Activated CD8-positive, alpha-beta T cell treated with anti-CD3 and anti-CD28 coated beads, Interleukin-2, amount 10 ng/mL, durations not matched to agents 7 days and 5 days (primary cell): ENCODE data around the gene ZBTB6. TPM values are rescaled to one million over a fixed set of nuclear protein-coding genes. Genes with fewer than 3 reads are reported as not detected.
A peak's percentile ranks its signal among the peaks of the same experiment; 100 is the strongest.
"Not testable (repeated sequence)": the region's sequence is repeated elsewhere in the genome, so short reads cannot be mapped to it uniquely, and the experiment has no call there.

ENCODE experiments used
- ATAC-seq: fragments of 150-1000 bp; cut with Tn5 transposase; one replicate; pipeline ENCODE4 v1.10.0; 2021; ENCODE audit warnings: moderate library complexity
- CTCF ChIA-PET: fragments of 350-600 bp; sonication (Branson Sonifier 250); formaldehyde crosslinking; loops from one replicate; lab custom pipeline; 2021; ENCODE audit warnings: antibody characterized with exemption; lab: Charles Lee
- POLR2A ChIA-PET: fragments of 350-600 bp; sonication (Branson Sonifier 250); formaldehyde crosslinking; loops from one replicate; lab custom pipeline; 2021; ENCODE audit warnings: antibody characterized with exemption; lab: Charles Lee
- DNase-seq: peaks from one replicate; pipeline ENCODE4 v3.0.0-alpha.2; 2020
- H3K27ac Mint-ChIP-seq: one replicate; pipeline ENCODE4 v1.8.0; 2021; ENCODE audit warnings: mild to moderate bottlenecking, mixed read lengths
- H3K27me3 Mint-ChIP-seq: one replicate; pipeline ENCODE4 v1.8.0; 2021; ENCODE audit warnings: low read depth, mixed read lengths
- H3K36me3 Mint-ChIP-seq: one replicate; pipeline ENCODE4 v1.8.0; 2021; ENCODE audit warnings: low read depth, mixed read lengths
- H3K4me1 Mint-ChIP-seq: one replicate; pipeline ENCODE4 v1.8.0; 2021; ENCODE audit warnings: low read depth, mixed read lengths
- H3K4me3 Mint-ChIP-seq: one replicate; pipeline ENCODE4 v1.8.0; 2021; ENCODE audit warnings: mild to moderate bottlenecking, mixed read lengths
- H3K9me3 Mint-ChIP-seq: one replicate; pipeline ENCODE4 v1.8.0; 2022; ENCODE audit warnings: mixed read lengths; ENCODE audit not compliant: insufficient read depth
- total RNA-seq, 2 experiments: library from RNA; stranded (reverse); gene quantifications; one replicate each; pipeline ENCODE4 v1.2.3, GENCODE V29; 2021

The ZBTB6 gene
- total RNA-seq, 2 experiments from 2014 or later: 9.1 to 9.3 TPM

DNA sequence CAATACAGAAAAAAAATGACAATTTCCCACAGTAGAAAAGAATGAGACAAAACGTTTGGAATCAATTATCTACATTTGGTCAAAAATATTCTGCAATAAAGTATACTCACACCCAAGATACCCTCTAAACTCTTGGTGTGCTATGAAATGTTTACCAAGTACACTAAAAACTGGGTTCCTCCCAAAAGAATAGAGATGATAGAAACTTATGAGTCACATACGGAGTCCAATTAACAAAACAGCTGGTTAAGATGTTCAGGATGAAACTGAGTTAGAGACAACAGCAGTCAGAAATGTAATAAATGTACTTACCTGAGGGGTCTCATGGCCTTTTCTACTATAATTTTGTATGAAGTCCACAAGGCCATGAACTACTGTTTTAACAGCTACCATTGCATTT lies 33.7 kb downstream of the ZBTB6 start:
- ChIA-PET CTCF (no interaction called here), POLR2A (no interaction called here)
- H3K36me3 Mint-ChIP-seq: peaks cover 60% of the 10 kb centered on the region
- H3K27me3 Mint-ChIP-seq: no peaks in the 10 kb centered on the region
- ATAC-seq (no peak), DNase-seq (no peak)
- H3K27ac Mint-ChIP-seq: no peak overlapping the region
- no peaks in the 10 kb centered on the region for H3K9me3 Mint-ChIP-seq
- H3K4me1 Mint-ChIP-seq: no peaks in the 10 kb centered on the region
- no peak overlapping the region for H3K4me3 Mint-ChIP-seq

DNA sequence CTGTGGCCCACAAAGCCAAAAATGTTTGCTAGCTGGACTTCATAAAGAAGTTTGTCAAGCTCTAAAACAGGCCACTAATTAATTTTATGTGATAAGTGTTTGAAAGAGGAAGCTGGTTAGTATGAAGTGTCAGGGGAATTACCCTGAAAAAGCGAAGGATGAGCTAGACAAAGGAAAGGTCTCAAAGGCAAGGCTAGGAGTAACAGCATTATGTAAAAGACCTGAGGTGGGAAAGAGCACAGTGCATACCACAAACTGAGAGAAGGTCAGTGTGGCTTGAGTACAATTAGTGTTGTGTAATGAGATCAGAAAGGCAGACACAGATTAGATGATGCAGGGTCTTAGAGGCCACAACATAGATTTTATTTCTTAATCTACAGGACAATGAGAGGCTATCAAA lies 37.6 kb downstream of the ZBTB6 start:
- CTCF ChIA-PET: interaction anchor here (1.5 kb wide), 1 partner anchor 13 kb away, joined by 4 read pairs; no protein-coding TSS in a partner anchor
- H3K36me3 Mint-ChIP-seq: peaks cover 58% of the 10 kb centered on the region
- no peaks in the 10 kb centered on the region for H3K27me3 Mint-ChIP-seq
- no peak overlapping the region for H3K4me3 Mint-ChIP-seq
- POLR2A ChIA-PET: interaction anchor here (1.0 kb wide), 1 partner anchor 22 kb away, joined by 3 read pairs; no protein-coding TSS in a partner anchor
- H3K9me3 Mint-ChIP-seq: no peaks in the 10 kb centered on the region
- peak overlapping the region; percentile 27 for H3K27ac Mint-ChIP-seq
- H3K4me1 Mint-ChIP-seq: no peaks in the 10 kb centered on the region
- DNase-seq (no peak), ATAC-seq (no peak)

- H3K4me3 Mint-ChIP-seq, CTCF ChIA-PET, POLR2A ChIA-PET, H3K27me3 Mint-ChIP-seq, H3K4me1 Mint-ChIP-seq, H3K9me3 Mint-ChIP-seq, DNase-seq, H3K27ac Mint-ChIP-seq, ATAC-seq: not testable (repeated sequence)
- peaks cover 42% of the 10 kb centered on the region for H3K36me3 Mint-ChIP-seq
Observed at GRCh38 chr9:122867276-122867675, 45.8 kb downstream of the ZBTB6 start.

DNA sequence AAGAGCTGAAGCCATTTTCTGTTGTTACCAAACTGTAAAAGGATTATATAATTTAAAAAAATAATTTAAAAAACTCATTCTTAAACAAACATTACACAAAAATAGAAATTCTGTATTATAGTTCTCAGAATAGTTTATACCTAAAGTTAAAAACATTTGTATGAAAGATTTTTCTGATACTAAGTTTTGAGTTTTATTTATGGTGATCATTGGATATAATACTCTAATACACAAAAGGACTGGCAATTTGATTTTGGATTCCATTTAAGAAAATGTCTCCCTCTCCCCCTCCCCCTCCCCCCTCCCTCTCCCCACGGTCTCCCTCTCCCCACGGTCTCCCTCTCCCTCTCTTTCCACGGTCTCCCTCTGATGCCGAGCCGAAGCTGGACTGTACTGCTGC lies 47.0 kb downstream of the ZBTB6 start:
- POLR2A ChIA-PET: no interaction called here
- no peaks in the 10 kb centered on the region for H3K27me3 Mint-ChIP-seq
- no peaks in the 10 kb centered on the region for H3K9me3 Mint-ChIP-seq
- H3K4me1 Mint-ChIP-seq: no peaks in the 10 kb centered on the region
- no peak for DNase-seq
- no peak overlapping the region for H3K27ac Mint-ChIP-seq
- CTCF ChIA-PET: no interaction called here
- H3K4me3 Mint-ChIP-seq: no peak overlapping the region
- ATAC-seq: no peak
- H3K36me3 Mint-ChIP-seq: peaks cover 41% of the 10 kb centered on the region

- Mint-ChIP-seq H3K27ac (no peak overlapping the region), H3K9me3 (no peaks in the 10 kb centered on the region), H3K36me3 (peaks cover 34% of the 10 kb centered on the region), H3K4me1 (no peaks in the 10 kb centered on the region), H3K4me3 (no peak overlapping the region), H3K27me3 (no peaks in the 10 kb centered on the region)
- ChIA-PET CTCF (no interaction called here), POLR2A (no interaction called here)
- ATAC-seq: no peak
- DNase-seq: no peak
Observed at GRCh38 chr9:122865300-122865699, 47.8 kb downstream of the ZBTB6 start.

DNA sequence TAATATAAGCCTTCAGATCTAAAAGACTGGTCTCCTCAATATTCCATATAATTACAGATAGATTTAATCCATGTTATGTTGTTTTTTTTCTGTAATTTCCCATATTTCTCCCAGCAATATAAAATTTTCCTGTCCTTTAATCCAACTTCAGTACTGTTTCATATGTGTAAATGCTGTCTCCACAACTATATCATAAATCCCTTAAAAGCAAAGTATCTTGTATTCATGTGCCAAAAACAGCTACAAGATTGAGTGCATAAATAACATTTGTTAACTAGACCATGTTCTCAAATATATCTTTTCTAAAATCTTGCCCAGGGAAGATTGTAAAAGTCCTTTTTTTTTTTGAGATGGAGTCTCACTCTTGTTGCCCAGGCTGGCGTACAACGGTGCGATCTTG lies 49.7 kb downstream of the ZBTB6 start:
- Mint-ChIP-seq H3K4me1 (peaks cover 2% of the 10 kb centered on the region), H3K27me3 (no peaks in the 10 kb centered on the region), H3K27ac (no peak overlapping the region), H3K4me3 (no peak overlapping the region), H3K36me3 (peaks cover 41% of the 10 kb centered on the region), H3K9me3 (no peaks in the 10 kb centered on the region)
- DNase-seq (no peak), ATAC-seq (no peak)
- ChIA-PET CTCF (interaction anchor here (1.4 kb wide), 1 partner anchor 12 kb away, joined by 4 read pairs; no protein-coding TSS in a partner anchor), POLR2A (no interaction called here)

DNA sequence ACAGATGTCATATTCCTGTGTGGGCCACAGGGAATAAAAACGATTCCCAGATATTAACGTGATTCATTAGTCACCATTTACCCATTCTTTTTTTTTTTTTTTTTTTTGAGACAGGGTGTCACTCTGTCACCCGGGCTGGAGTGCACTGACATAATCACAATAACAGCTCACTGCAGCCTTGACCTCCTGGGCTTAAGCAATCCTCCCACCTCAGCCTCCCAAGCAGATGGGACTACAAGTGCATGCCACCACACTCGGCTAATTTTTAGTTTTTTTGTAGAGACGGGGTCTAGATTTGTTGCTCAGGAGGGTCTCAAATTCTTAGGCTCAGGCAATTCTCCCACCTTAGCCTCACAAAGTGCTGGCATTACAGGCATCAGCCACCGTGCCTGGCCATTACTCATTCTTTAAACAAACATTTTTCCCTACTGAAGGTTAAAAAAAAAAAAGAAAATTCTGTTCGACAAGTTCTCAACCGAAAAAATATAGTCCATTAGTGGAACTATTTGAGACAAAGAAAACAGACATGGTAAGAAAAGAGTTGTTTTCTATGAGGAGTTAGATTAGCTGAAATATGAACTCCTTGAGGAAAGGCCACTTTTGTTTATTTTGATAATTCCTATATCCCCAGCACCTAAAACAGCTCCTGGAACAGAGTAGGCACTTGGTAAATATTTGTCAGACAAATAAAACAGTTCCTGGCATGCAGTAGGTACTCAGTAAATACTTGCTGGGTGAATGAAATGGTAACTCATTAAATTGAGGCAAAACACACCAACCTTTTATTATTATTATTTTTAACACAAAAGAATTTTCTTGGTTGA lies 52.6 kb downstream of the ZBTB6 start:
- H3K9me3 Mint-ChIP-seq: no peaks in the 10 kb centered on the region
- H3K4me3 Mint-ChIP-seq: no peak overlapping the region
- CTCF ChIA-PET: interaction anchor here (1.0 kb wide), 1 partner anchor 25 kb away, joined by 4 read pairs; no protein-coding TSS in a partner anchor
- no peaks in the 10 kb centered on the region for H3K27me3 Mint-ChIP-seq
- DNase-seq (no peak), ATAC-seq (no peak)
- POLR2A ChIA-PET: no interaction called here
- H3K36me3 Mint-ChIP-seq: peaks cover 52% of the 10 kb centered on the region
- no peak overlapping the region for H3K27ac Mint-ChIP-seq
- H3K4me1 Mint-ChIP-seq: peaks cover 2% of the 10 kb centered on the region

Other genes with a start within 250 kb of the ZBTB6 start
- not detected for gene OR1L3, start 238.2 kb downstream of the ZBTB6 start, total RNA-seq
- not detected for gene OR1L4, start 189.3 kb downstream of the ZBTB6 start, total RNA-seq
- gene OR1L6, start 171.0 kb downstream of the ZBTB6 start, total RNA-seq: not detected
- not detected for gene OR5C1, start 124.4 kb downstream of the ZBTB6 start, total RNA-seq
- gene OR1K1, start 113.2 kb downstream of the ZBTB6 start, total RNA-seq: not detected
- 10 to 100 TPM; 25.9 to 27.3 TPM for gene PDCL, start 84.7 kb downstream of the ZBTB6 start, total RNA-seq
- 10 to 100 TPM; 40.3 to 43.6 TPM for gene RC3H2, start 8.0 kb downstream of the ZBTB6 start, total RNA-seq
- 1 to 10 TPM; 6.6 to 7.1 TPM for gene ZBTB26, start 18.2 kb upstream of the ZBTB6 start, total RNA-seq
- gene RABGAP1, start 27.7 kb upstream of the ZBTB6 start, total RNA-seq: 10 to 100 TPM; 27.8 to 28.0 TPM
- 1 to 10 TPM in 1 of 2 experiments, under 1 TPM in 1; 0.63 to 1.1 TPM for gene GPR21, start 120.3 kb upstream of the ZBTB6 start, total RNA-seq